Measurements from ENCODE around the gene PTPN1.
"Not testable (repeated sequence)": the region's sequence is repeated elsewhere in the genome, so short reads cannot be mapped to it uniquely, and the experiment has no call there.

PTPN1 gene

DNA sequence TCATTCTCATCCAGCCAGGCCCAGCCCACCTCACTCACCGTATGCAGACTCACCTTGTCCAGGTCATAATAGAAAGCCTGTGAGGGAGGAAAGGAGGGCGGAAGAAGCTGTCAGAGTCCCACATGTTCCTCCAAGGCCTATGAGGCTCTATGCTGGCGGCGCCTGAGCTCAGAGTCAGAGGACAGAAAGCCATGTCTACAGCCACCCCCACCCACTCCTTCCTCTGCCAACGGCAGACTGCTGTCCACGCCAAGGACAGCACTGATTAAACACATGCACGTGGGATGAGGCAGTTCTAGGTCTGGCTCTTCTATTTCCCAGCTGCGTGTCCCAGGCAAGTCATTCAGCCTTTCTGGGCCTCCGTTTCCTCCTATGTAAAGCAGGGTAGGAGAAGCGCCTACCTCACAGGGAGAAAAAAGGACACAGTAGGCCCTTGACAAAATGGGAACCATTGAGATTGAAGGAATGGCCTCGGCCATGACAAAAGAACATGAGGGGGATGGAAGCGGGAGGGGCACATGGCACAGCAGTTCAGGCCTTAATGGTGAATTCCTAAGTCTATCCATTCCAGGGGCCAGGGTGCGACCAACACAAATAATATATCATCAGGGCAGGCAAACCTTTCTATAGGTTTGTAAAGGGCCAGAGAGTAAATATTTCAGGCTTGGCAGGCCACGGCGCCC is 101.1 kb downstream of the PTPN1 start:
- TF ChIP-seq, protein P1, sequence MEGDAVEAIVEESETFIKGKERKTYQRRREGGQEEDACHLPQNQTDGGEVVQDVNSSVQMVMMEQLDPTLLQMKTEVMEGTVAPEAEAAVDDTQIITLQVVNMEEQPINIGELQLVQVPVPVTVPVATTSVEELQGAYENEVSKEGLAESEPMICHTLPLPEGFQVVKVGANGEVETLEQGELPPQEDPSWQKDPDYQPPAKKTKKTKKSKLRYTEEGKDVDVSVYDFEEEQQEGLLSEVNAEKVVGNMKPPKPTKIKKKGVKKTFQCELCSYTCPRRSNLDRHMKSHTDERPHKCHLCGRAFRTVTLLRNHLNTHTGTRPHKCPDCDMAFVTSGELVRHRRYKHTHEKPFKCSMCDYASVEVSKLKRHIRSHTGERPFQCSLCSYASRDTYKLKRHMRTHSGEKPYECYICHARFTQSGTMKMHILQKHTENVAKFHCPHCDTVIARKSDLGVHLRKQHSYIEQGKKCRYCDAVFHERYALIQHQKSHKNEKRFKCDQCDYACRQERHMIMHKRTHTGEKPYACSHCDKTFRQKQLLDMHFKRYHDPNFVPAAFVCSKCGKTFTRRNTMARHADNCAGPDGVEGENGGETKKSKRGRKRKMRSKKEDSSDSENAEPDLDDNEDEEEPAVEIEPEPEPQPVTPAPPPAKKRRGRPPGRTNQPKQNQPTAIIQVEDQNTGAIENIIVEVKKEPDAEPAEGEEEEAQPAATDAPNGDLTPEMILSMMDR (IDR thresholded peaks at IDR 0.05; ENCODE audit: borderline replicate concordance, insufficient read depth, low read depth, low read length) = no peak
- no peak overlapping the region for H3K4me3 ChIP-seq (ENCODE audit: low read depth, low read length)

DNA sequence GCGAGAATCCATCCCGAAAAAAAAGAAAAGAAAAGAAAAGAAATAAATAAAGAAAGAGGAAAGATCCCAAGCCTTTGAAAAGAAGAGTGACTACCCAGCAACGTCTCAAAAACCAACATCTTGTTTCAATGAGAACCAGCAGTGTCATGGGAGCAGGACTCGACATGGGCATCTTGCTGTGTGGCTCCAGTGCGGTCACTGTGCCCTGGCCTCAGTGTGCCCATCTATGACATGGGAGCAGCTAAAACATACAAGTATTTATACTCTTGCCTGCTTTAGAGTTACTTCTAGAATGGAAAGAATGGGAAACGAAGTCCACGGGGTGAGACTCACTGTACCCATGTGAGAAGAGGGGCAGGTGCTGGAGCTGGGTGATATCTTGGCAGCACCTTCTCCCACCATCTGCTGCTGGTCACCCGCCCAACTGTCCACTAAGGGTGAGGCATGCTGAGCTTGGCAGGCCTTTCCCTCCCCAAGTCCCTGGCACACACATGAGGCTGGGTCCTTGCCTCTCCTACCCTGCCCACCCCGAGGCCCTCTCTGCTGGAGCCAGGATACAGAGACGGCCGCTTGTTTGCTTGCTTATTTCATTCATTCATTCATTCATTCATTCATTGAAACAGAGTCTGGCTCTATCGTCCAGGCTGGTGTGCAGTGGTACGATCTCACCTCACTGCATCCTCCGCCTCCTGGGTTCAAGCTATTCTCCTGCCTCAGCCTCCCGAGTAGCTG is 103.4 kb downstream of the PTPN1 start:
- TF ChIP-seq, protein P1 (IDR thresholded peaks at IDR 0.05; ENCODE audit: borderline replicate concordance, insufficient read depth, low read depth, low read length) = no peak
- no peak overlapping the region for H3K4me3 ChIP-seq (ENCODE audit: low read depth, low read length)

DNA sequence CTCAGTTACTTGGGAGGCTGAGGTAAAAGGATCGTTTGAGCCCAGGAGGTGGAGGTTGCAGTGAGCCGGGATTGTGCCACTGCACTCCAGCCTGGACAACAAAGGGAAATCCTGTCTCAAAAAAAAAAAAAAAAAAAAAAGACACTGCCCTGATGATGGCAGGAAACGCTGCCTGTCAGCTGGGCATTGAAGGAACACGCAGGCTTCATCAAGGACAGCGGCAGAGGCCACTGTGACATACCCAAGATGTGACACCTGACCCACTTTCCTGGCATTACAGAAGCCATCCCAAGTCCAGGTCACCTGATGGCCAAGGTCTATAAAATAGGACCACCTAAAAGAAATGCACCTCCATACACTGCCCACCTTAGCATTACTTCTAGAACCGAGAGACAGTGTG is 105.2 kb downstream of the PTPN1 start:
- no peak overlapping the region for H3K4me3 ChIP-seq (ENCODE audit: low read depth, low read length)
- TF ChIP-seq, protein P1 (IDR thresholded peaks at IDR 0.05; ENCODE audit: borderline replicate concordance, insufficient read depth, low read depth, low read length) = no peak

GRCh38 chr20:50617022-50617421 is 106.8 kb downstream of the PTPN1 start:
- TF ChIP-seq, protein P1 (IDR thresholded peaks at IDR 0.05; ENCODE audit: borderline replicate concordance, insufficient read depth, low read depth, low read length) = no peak

GRCh38 chr20:50618537-50618936 is 108.4 kb downstream of the PTPN1 start:
- TF ChIP-seq, protein P1 (IDR thresholded peaks at IDR 0.05; ENCODE audit: borderline replicate concordance, insufficient read depth, low read depth, low read length) = no peak
- H3K4me3 ChIP-seq (ENCODE audit: low read depth, low read length) = no peak overlapping the region

More at GRCh38 chr20:50617022-50617421, 106.8 kb downstream of the PTPN1 start:
- H3K4me3 ChIP-seq (ENCODE audit: low read depth, low read length) = no peak overlapping the region

- H3K4me3 ChIP-seq (ENCODE audit: low read depth, low read length) = not testable (repeated sequence)
Observed at GRCh38 chr20:50620459-50620858, 110.3 kb downstream of the PTPN1 start.

DNA sequence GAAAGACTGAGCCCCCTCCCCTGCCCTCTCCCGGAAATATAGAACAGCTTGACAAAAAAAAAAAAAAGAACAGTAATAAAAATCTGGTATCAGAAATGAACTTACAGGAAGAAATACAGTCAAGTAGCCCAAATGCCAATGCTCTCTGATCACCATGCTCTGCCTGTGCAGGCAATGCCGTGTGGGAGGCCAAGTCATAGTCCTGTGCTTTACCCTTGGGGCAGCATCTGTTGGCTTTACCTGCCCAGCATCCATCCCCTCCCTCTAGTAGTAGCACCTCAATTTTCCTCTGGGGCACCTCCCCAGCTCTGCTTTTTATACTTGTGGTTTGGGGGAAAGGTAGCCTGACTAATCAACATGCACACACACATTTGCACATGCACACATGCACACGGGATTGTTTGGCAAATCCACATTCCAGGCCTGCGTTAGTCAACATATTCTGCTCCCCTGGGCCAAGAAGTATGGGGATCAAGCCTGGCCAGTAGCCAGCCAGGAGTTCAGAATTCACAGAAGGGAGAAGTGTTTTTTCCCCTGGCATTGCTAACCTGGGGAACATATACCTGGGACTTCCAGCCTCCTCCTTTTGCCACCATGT is 111.0 kb downstream of the PTPN1 start:
- TF ChIP-seq, protein P1 (IDR thresholded peaks at IDR 0.05; ENCODE audit: borderline replicate concordance, insufficient read depth, low read depth, low read length) = no peak
- H3K4me3 ChIP-seq (ENCODE audit: low read depth, low read length) = no peak overlapping the region
